ENCODE data around the gene SYTL4. TPM values are rescaled to one million over a fixed set of nuclear protein-coding genes. Genes with fewer than 3 reads are reported as not detected.
"Not testable (repeated sequence)": the region's sequence is repeated elsewhere in the genome, so short reads cannot be mapped to it uniquely, and the experiment has no call there.

The SYTL4 gene
- polyA plus RNA-seq (ENCODE audit: insufficient read length in 4 of 4): 10 to 100 TPM; 11.4 to 23.9 (median 22.5) TPM

GRCh38 chrX:100731441-100732281 lies at the start of gene SYTL4:
TSS of gene SYTL4 (minus strand) at chrX:100732121. CDS start at chrX:100702037, 30,084 bp downstream.
- no peak for DNase-seq (ENCODE audit: low read depth in 4 of 4, low spot score in 3 of 4)

- not testable (repeated sequence) for DNase-seq (ENCODE audit: low read depth in 4 of 4, low spot score in 3 of 4)
These were observed 37.5 kb upstream of the SYTL4 start for GRCh38 chrX:100769439-100769838.

- peak in 1 of 4 donors; percentile 20 for DNase-seq (ENCODE audit: low read depth in 4 of 4, low spot score in 3 of 4)
These were observed 36.9 kb upstream of the SYTL4 start for GRCh38 chrX:100768679-100769338.

GRCh38 chrX:100750883-100751282 lies 19.0 kb upstream of the SYTL4 start:
- no peak for DNase-seq (ENCODE audit: low read depth in 4 of 4, low spot score in 3 of 4)

DNA sequence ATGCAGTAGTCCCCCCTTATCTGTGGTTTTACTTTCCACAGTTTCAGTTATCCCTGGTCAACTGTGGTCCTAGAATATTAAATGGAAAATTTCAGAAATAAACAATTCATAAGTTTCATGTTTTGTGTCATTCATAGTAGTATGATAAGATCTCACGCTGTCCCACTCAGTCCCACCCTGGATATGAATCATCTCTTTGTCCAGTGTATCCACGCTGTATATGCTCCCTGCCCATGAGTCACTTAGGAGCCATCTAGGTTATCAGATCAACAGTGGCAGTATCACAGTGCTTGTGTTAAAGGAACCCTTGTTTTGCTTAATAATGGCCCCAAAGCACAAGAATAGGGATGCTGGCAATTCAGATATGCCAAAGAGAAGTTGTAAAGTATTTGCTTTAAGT lies 16.2 kb upstream of the SYTL4 start:
- no peak for DNase-seq (ENCODE audit: low read depth in 4 of 4, low spot score in 3 of 4)

- no peak for DNase-seq (ENCODE audit: low read depth in 4 of 4, low spot score in 3 of 4)
These were observed 15.8 kb upstream of the SYTL4 start for GRCh38 chrX:100747703-100748102.

- no peak for DNase-seq (ENCODE audit: low read depth in 4 of 4, low spot score in 3 of 4)
These were observed 15.2 kb upstream of the SYTL4 start for GRCh38 chrX:100747090-100747489.

DNA sequence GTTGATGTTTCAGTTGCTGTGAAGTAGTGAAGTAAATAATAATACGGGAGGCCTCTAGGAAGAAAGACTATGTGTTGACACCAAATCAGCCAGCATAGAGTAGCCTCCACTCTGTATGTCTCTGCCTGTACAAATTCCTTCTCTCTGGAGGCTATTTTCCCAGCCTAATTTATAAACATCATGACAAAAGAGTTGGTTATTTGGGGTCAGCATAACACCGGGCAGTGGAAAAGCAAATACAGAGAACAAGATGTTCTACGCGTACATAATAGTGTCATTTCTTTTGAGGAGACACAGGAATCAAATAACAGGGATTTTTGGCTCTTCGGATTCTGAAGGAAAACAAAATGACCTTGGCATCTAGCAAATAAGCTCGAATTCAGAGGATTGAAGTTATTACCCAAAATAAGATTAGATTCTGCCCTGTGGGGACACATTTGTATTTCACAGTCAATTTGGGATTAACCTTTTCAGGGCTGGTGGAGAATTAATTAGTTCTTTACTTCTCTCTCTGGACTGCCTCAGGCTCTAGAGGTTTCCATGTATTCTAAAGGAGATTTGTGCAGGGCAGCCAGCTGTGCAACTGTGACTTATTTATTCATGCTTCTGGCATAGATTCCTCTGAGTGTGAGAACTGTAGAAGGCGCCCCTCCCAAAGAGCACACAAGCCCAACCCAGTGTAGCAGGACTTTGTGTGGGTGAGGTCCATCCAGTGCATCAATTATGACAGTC lies 14.1 kb upstream of the SYTL4 start:
- no peak for DNase-seq (ENCODE audit: low read depth in 4 of 4, low spot score in 3 of 4)

GRCh38 chrX:100745205-100745604 lies 13.3 kb upstream of the SYTL4 start:
- DNase-seq (ENCODE audit: low read depth in 4 of 4, low spot score in 3 of 4): no peak

DNA sequence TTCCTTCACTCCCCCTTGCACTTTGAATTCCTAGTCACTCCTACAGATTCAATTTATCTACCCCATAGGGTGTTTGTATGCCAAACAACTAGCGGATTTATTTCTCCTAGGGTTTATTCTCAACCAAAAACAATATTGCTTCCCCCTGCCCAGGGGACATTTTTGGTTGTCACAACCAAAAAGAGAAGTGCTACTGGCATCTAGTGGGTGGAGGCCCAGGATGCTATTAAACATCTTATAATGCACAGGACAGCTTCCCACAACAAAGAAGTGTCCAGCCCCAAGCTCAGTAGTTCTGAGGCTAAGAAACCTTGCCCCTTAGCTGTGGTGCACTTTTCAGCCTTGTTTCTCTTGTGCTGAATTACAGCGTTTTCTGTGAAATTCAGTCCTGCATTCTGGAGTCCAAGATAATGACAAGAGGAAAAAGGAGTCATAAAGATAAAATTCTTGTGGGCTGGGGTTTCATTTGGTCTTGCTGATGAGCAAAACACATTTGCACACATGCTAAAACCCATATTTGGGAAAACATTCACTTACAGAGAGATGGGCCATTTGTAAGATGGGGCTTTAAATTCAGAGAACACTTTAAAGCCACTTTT lies 11.2 kb upstream of the SYTL4 start:
- DNase-seq (ENCODE audit: low read depth in 4 of 4, low spot score in 3 of 4): no peak

DNA sequence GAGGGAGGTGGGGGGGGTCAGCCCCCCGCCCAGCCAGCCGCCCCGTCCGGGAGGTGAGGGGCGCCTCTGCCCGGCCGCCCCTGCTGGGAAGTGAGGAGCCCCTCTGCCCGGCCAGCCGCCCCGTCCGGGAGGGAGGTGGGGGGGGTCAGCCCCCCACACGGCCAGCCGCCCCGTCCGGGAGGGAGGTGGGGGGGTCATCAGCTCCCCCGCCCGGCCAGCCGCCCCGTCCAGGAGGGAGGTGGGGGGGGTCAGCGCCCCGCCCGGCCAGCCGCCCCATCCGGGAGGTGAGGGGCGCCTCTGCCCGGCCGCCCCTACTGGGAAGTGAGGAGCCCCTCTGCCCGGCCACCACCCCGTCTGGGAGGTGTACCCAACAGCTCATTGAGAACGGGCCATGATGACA lies 7.9 kb downstream of the SYTL4 start:
- not testable (repeated sequence) for DNase-seq (ENCODE audit: low read depth in 4 of 4, low spot score in 3 of 4)

- no peak for DNase-seq (ENCODE audit: low read depth in 4 of 4, low spot score in 3 of 4)
These were observed 10.6 kb downstream of the SYTL4 start for GRCh38 chrX:100721328-100721727.

DNA sequence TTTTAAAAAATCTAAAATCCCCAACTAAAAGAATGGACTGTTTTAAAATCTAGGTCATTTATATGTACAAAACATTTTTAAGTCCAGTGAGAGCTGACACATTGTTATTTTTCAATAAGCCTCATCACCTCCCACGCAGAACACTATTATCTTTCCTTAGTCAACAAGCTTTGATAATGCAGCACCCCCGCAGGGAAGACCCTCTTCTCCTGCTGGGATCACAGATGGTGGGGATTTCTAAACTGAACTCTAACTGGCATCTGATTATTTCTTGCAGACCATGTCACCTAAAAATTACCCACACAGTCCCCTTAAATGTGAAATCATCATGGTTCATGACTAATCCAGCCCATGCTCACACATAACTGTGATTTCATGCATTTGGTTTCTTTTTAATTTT lies 11.6 kb downstream of the SYTL4 start:
- no peak for DNase-seq (ENCODE audit: low read depth in 4 of 4, low spot score in 3 of 4)

DNA sequence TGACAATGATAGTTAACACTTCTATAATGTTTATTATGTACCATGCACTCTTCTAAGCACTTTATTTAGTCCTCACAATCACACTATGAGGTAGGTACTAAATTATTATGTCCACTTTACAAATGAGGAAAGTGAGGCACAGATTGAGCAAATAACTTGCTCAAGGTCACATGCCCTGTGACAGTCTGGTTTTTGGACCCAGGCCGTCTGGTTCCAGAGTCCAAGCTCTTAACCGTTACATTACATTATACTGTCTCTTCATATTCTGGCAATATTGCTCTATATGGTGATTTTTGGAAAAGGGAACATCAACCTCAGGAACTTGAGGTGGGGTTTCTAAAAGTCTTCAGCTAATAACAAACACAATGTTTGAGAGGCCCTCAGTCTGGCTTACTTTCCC lies 12.8 kb downstream of the SYTL4 start:
- no peak for DNase-seq (ENCODE audit: low read depth in 4 of 4, low spot score in 3 of 4)

- DNase-seq (ENCODE audit: low read depth in 4 of 4, low spot score in 3 of 4): no peak
These were observed 14.6 kb downstream of the SYTL4 start for GRCh38 chrX:100717363-100717762.

- no peak for DNase-seq (ENCODE audit: low read depth in 4 of 4, low spot score in 3 of 4)
These were observed 21.1 kb downstream of the SYTL4 start for GRCh38 chrX:100710816-100711215.

DNA sequence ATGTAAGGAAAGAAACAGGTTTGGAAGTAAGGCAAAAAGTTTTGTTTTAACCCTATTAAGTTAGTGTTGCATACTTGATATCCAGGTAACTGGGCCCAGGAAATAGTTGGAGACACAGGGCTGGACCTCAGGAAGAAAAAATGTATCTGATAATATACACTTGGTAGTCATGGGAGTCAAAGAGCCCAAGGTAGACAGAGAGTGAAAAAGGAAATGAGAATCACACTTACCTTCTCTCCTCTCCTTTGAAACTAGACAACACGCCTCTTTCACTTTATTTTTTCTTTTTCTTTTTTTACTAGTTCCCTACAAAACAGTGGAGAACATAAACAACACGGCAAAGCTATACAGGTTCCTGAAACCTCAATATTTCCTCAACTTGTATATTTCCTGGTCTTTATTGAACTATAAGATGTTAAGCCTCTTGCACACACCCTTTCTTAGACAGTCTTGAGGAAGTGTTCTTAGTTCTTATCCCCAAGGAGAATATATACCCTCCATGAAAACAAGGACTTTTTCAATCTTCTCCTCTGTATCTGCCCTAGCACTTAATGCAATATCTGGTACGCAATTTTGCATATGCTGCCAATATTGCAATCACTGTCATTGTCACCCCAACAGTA lies 27.2 kb downstream of the SYTL4 start:
- DNase-seq (ENCODE audit: low read depth in 4 of 4, low spot score in 3 of 4): no peak

DNA sequence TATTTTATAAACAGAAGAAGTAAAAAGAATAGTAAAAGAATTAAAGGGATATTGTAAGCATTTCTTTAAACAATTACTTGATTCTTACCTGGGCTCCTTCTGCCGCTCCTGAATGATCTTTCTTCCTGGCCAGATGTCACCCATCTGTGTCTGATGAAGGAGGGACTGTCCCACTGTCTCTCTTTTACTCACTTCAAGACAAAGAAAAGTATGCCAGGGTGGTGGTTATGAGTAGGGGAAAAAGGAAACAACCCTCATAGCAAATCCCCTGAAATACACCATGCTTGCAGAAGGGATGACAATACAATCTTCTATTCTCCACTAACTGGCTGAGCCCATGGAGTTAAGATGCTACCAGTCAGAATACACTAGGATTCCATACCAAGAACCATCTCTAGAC lies 31.1 kb downstream of the SYTL4 start:
- no peak for DNase-seq (ENCODE audit: low read depth in 4 of 4, low spot score in 3 of 4)

DNA sequence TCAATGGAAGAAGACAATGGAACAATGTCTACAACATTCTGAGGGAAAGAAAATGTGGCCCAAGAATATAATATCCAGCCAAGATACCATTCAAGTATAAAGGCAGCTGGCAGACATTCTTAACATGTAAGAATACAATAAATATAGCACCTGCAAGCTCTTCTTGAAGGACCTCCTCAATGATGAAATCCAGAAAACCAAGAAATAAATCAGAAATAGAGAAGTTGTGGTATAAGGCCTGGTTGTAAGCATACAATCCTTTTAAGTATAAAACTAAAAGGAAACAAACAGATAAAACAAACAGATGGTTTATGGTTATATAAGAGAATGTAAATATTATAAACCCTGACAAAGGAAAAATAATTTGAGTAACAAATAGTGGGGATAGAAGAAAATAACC lies 33.4 kb downstream of the SYTL4 start:
- DNase-seq (ENCODE audit: low read depth in 4 of 4, low spot score in 3 of 4): no peak

- no peak for DNase-seq (ENCODE audit: low read depth in 4 of 4, low spot score in 3 of 4)
These were observed 35.1 kb downstream of the SYTL4 start for GRCh38 chrX:100696699-100697351.

Data from left renal pelvis (tissue), 4 donors.